Measurements from ENCODE around the gene MRPL55. TPM values are rescaled to one million over a fixed set of nuclear protein-coding genes. Genes with fewer than 3 reads are reported as not detected.
A peak's percentile ranks its signal among the peaks of the same experiment; 100 is the strongest.

The MRPL55 gene
- polyA plus RNA-seq, 1 donor from 2014 or later = 168 TPM

DNA sequence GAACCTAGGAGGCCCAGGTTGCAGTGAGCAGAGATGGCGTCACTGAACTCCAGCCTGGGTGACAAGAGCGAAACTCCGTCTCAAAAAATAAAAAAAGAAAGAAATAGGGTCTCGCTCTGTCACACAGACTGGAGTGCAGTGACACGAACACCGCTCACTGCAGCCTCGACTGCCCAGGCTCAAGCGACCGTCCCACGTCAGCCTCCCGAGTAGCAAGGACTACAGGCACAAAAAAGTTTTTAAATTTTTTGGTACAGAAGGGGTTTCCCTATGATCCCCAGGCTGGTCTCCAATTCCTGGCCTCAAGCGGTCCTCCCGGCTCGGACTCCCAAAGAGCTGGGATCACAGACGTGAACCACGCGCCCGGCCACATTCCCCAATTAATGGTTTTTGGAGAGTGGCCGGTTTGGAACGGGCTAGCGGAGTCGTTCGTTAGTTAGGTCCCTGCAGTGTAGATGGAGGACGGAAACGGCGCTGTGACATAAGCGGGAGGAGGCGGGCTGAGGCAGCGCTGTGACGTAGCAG, 30.4 kb upstream of the MRPL55 start:
- Histone ChIP-seq H3K36me3 (ENCODE audit: insufficient read depth, low read length) (no peaks in the 10 kb centered on the region), H3K4me3 (ENCODE audit: low read length) (peak overlapping the region; percentile 69), H2AFZ (ENCODE audit: low read depth, low read length) (peak overlapping the region; percentile 87), H3K4me2 (ENCODE audit: low read length) (peak overlapping the region; percentile 61), H3K9me2 (ENCODE audit: insufficient read depth, low read length) (no peaks in the 10 kb centered on the region), H3K27me3 (ENCODE audit: insufficient read depth, low read depth, low read length) (peaks cover 21% of the 10 kb centered on the region), H3K27ac (ENCODE audit: low read length) (peak overlapping the region; percentile 86), H3F3A (ENCODE audit: insufficient read depth, low read length, poor library complexity, severe bottlenecking) (no peaks in the 10 kb centered on the region), H3K9me3 (ENCODE audit: low read length) (no peaks in the 10 kb centered on the region), H3K79me2 (replicated peaks; ENCODE audit: insufficient read depth, low read length) (peaks cover 26% of the 10 kb centered on the region), H4K20me1 (ENCODE audit: insufficient read depth) (peaks cover 16% of the 10 kb centered on the region), H3K9ac (ENCODE audit: low read length) (peak overlapping the region; percentile 69)
- TF ChIP-seq POLR2AphosphoS5 (IDR thresholded peaks at IDR 0.05) = peak; percentile 81
- TF ChIP-seq SMC3 (conservative IDR thresholded peaks at IDR 0.05; ENCODE audit: poor library complexity) = no peak

DNA sequence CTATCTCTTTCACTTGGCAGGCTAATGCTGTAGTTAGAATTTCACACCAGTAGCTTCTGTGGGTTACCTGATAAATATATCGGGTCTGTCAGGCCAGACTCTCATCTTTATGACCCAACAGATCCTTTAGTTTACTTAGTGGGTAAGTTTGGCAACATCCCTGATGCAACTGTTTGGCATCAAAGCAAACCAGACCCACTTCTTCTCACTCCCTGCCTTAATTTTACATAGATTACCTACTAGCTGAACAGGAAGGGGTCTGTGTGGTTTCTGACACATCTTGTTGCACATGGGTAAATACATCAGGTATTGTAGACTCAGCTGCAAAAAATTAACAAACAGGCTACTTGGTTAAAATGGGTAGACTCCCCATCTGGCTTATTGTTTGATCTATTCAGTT, 27.8 kb upstream of the MRPL55 start:
- Histone ChIP-seq H3K9ac (ENCODE audit: low read length) (no peak overlapping the region), H3K27me3 (ENCODE audit: insufficient read depth, low read depth, low read length) (peaks cover 25% of the 10 kb centered on the region)
- TF ChIP-seq, protein P1, sequence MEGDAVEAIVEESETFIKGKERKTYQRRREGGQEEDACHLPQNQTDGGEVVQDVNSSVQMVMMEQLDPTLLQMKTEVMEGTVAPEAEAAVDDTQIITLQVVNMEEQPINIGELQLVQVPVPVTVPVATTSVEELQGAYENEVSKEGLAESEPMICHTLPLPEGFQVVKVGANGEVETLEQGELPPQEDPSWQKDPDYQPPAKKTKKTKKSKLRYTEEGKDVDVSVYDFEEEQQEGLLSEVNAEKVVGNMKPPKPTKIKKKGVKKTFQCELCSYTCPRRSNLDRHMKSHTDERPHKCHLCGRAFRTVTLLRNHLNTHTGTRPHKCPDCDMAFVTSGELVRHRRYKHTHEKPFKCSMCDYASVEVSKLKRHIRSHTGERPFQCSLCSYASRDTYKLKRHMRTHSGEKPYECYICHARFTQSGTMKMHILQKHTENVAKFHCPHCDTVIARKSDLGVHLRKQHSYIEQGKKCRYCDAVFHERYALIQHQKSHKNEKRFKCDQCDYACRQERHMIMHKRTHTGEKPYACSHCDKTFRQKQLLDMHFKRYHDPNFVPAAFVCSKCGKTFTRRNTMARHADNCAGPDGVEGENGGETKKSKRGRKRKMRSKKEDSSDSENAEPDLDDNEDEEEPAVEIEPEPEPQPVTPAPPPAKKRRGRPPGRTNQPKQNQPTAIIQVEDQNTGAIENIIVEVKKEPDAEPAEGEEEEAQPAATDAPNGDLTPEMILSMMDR (IDR thresholded peaks at IDR 0.05; ENCODE audit: poor library complexity, severe bottlenecking) = no peak
- TF ChIP-seq RAD21 (conservative IDR thresholded peaks at IDR 0.05) = no peak
- TF ChIP-seq EP300 (conservative IDR thresholded peaks at IDR 0.05; ENCODE audit: poor library complexity, severe bottlenecking) = no peak
- no peak for TF ChIP-seq POLR2AphosphoS5 (IDR thresholded peaks at IDR 0.05)
- no peak for TF ChIP-seq REST (IDR thresholded peaks at IDR 0.05; ENCODE audit: borderline replicate concordance)
- no peak for TF ChIP-seq SMC3 (conservative IDR thresholded peaks at IDR 0.05; ENCODE audit: poor library complexity)
- no peak for TF ChIP-seq EZH2 (IDR thresholded peaks at IDR 0.05; ENCODE audit: borderline replicate concordance, insufficient read depth, low read length, poor library complexity, severe bottlenecking)
- no peak for TF ChIP-seq TAF1 (IDR thresholded peaks at IDR 0.05; ENCODE audit: low read depth)
- TF ChIP-seq MXI1 (conservative IDR thresholded peaks at IDR 0.05; ENCODE audit: poor library complexity, severe bottlenecking) = no peak

More for the DNA sequence above, 27.8 kb upstream of the MRPL55 start:
- H3K4me2 ChIP-seq (ENCODE audit: low read length) = no peak overlapping the region
- no peak overlapping the region for H3K27ac ChIP-seq (ENCODE audit: low read length)
- H3K4me3 ChIP-seq (ENCODE audit: low read length) = no peak overlapping the region
- peaks cover 7% of the 10 kb centered on the region for H4K20me1 ChIP-seq (ENCODE audit: insufficient read depth)
- no peak overlapping the region for H2AFZ ChIP-seq (ENCODE audit: low read depth, low read length)
- no peaks in the 10 kb centered on the region for H3K9me3 ChIP-seq (ENCODE audit: low read length)
- peaks cover 10% of the 10 kb centered on the region for H3K79me2 ChIP-seq (replicated peaks; ENCODE audit: insufficient read depth, low read length)
- H3K36me3 ChIP-seq (ENCODE audit: insufficient read depth, low read length) = no peaks in the 10 kb centered on the region
- H3F3A ChIP-seq (ENCODE audit: insufficient read depth, low read length, poor library complexity, severe bottlenecking) = no peaks in the 10 kb centered on the region
- no peaks in the 10 kb centered on the region for H3K9me2 ChIP-seq (ENCODE audit: insufficient read depth, low read length)
